Mucosa of descending colon (tissue), 3 donors: ENCODE data around the gene MYBPHL. TPM values are rescaled to one million over a fixed set of nuclear protein-coding genes. Genes with fewer than 3 reads are reported as not detected.
A peak's percentile ranks its signal among the peaks of the same experiment; 100 is the strongest.

ENCODE experiments used
- ATAC-seq: fragments of 200-7000 bp; cut with Tn5 transposase; one replicate; pipeline ENCODE4 v1.9.1; 2020; ENCODE audit warnings: mild to moderate bottlenecking, moderate library complexity
- DNase-seq, 3 donors: peaks; one replicate each; pipeline ENCODE4 v3.0.0-alpha.2; 2020
- H3K36me3 ChIP-seq: fragments of 200-600 bp; one replicate; pipeline ENCODE4 v1.8.0; 2021; ENCODE audit warnings: low read depth, mild to moderate bottlenecking
- H3K4me1 ChIP-seq: fragments of 200-600 bp; one replicate; pipeline ENCODE4 v1.8.0; 2021; ENCODE audit warnings: low read depth, mild to moderate bottlenecking
- H3K4me3 ChIP-seq: fragments of 200-600 bp; one replicate; pipeline ENCODE4 v1.8.0; 2021; ENCODE audit warnings: mild to moderate bottlenecking
- H3K9me3 ChIP-seq: fragments of 200-600 bp; one replicate; pipeline ENCODE4 v1.8.0; 2021; ENCODE audit warnings: mild to moderate bottlenecking
- CTCF ChIP-seq: fragments of 200-600 bp; IDR thresholded peaks from one replicate; pipeline ENCODE4 v1.8.0; 2022; ENCODE audit warnings: antibody characterized with exemption, mild to moderate bottlenecking
- intact Hi-C, 2 donors: fragments of 100-400 bp; cut with DNase I in 1 of 2; cut with micrococcal nuclease in 1 of 2; formaldehyde crosslinking; loops; one replicate each; pipeline versions ENCODE4 v1.11.0 to v1.11.1; 2022; cut with DNase I, micrococcal nuclease
- total RNA-seq, 3 donors: library from RNA; stranded (reverse); fragmentation: NEBNext Ultra II Directional in 2 of 3; extraction: Animal tissue kit (Norgen Biotek cat#: 25700) in 2 of 3; gene quantifications; one replicate each; pipeline versions ENCODE4 v1.2.1 to v1.2.4, GENCODE V29; 2021 to 2023
- donor health status: DM: no; HTN: no; CAD: no; lungs with moderate emphysema.
- donor health status: DM: no; HTN: no; CAD: no.
- donor health status: DM: no; HTN: yes; CAD: no.

The MYBPHL gene
- total RNA-seq, 3 donors from 2014 or later = not detected

GRCh38 chr1:109350182-109350581 is 43.4 kb upstream of the MYBPHL start:
- intact Hi-C loops = no loop called here
- no peaks in the 10 kb centered on the region for H3K36me3 ChIP-seq
- no peak for ATAC-seq

GRCh38 chr1:109347511-109347910 is 40.7 kb upstream of the MYBPHL start:
- H3K9me3 ChIP-seq = no peaks in the 10 kb centered on the region
- peaks cover 8% of the 10 kb centered on the region for H3K4me1 ChIP-seq
- no peak for TF ChIP-seq CTCF
- DNase-seq = no peak
- H3K4me3 ChIP-seq = no peak overlapping the region
- intact Hi-C loops = loop anchor here in 1 of 2 donors (10.0 kb wide), 1 partner anchor 67 kb away; no protein-coding TSS in a partner anchor
- H3K36me3 ChIP-seq = no peaks in the 10 kb centered on the region
- ATAC-seq = no peak

More at GRCh38 chr1:109350182-109350581, 43.4 kb upstream of the MYBPHL start:
- no peak for TF ChIP-seq CTCF
- Histone ChIP-seq H3K4me1 (peaks cover 8% of the 10 kb centered on the region), H3K4me3 (no peak overlapping the region), H3K9me3 (no peaks in the 10 kb centered on the region)
- DNase-seq = no peak

GRCh38 chr1:109341944-109342930 is 35.4 kb upstream of the MYBPHL start:
- no peak for TF ChIP-seq CTCF
- peak; percentile 33 for ATAC-seq
- Histone ChIP-seq H3K36me3 (no peaks in the 10 kb centered on the region), H3K4me1 (no peaks in the 10 kb centered on the region), H3K9me3 (no peaks in the 10 kb centered on the region), H3K4me3 (no peak overlapping the region)
- intact Hi-C loops = loop anchor here in 1 of 2 donors (10.0 kb wide), 1 partner anchor 73 kb away; no protein-coding TSS in a partner anchor
- DNase-seq = peak in 1 of 3 donors; percentile 37

GRCh38 chr1:109338608-109339007 is 31.8 kb upstream of the MYBPHL start:
- ATAC-seq = no peak
- TF ChIP-seq CTCF = no peak
- intact Hi-C loops = no loop called here
- no peaks in the 10 kb centered on the region for H3K36me3 ChIP-seq
- no peak for DNase-seq
- no peaks in the 10 kb centered on the region for H3K4me1 ChIP-seq
- no peak overlapping the region for H3K4me3 ChIP-seq
- no peaks in the 10 kb centered on the region for H3K9me3 ChIP-seq

GRCh38 chr1:109338091-109338490 is 31.3 kb upstream of the MYBPHL start:
- Histone ChIP-seq H3K36me3 (no peaks in the 10 kb centered on the region), H3K4me1 (no peaks in the 10 kb centered on the region), H3K4me3 (no peak overlapping the region), H3K9me3 (no peaks in the 10 kb centered on the region)
- TF ChIP-seq CTCF = no peak
- no peak for ATAC-seq
- intact Hi-C loops = no loop called here
- no peak for DNase-seq
